NT2/D1 (cell line): Measurements from ENCODE around the gene PRKG2.
A peak's percentile ranks its signal among the peaks of the same experiment; 100 is the strongest.

Source experiments
- DNase-seq: peaks from one replicate; pipeline ENCODE4 v3.0.0-alpha.2; 2011; ENCODE audit warnings: low read depth, low spot score
- H3K27me3 ChIP-seq: 2 replicates; pipeline ENCODE4 v1.6.0; 2011; ENCODE audit warnings: mild to moderate bottlenecking; ENCODE audit not compliant: insufficient read length, insufficient read depth
- H3K36me3 ChIP-seq: 2 replicates; pipeline ENCODE4 v1.6.1; 2011; ENCODE audit warnings: mild to moderate bottlenecking, low read length, mixed read lengths; ENCODE audit not compliant: insufficient read depth, insufficient read length
- H3K4me1 ChIP-seq: 2 replicates; pipeline ENCODE4 v1.5.1; 2011; ENCODE audit not compliant: insufficient read depth, insufficient read length
- H3K4me3 ChIP-seq: 2 replicates; pipeline ENCODE4 v1.5.1; 2011; ENCODE audit warnings: low read depth; ENCODE audit not compliant: insufficient read length
- H3K9ac ChIP-seq: 2 replicates; pipeline ENCODE4 v1.6.0; 2011; ENCODE audit warnings: low read depth; ENCODE audit not compliant: insufficient read length
- H3K9me3 ChIP-seq: 2 replicates; pipeline ENCODE4 v1.5.1; 2011; ENCODE audit warnings: mild to moderate bottlenecking, low read length; ENCODE audit not compliant: insufficient read depth
- SUZ12 ChIP-seq: IDR thresholded peaks from 2 replicates; pipeline ENCODE4 v1.6.1; 2011; ENCODE audit not compliant: insufficient read length, insufficient read depth; ENCODE audit errors: extremely low read depth
- YY1 ChIP-seq: IDR thresholded peaks from 2 replicates; pipeline ENCODE4 v1.6.1; 2011; ENCODE audit not compliant: insufficient read length, insufficient read depth
- ZNF274 ChIP-seq: IDR thresholded peaks from 2 replicates; pipeline ENCODE4 v1.6.1; 2011; ENCODE audit warnings: mild to moderate bottlenecking, low read depth, low read length

PRKG2 gene, protein sequence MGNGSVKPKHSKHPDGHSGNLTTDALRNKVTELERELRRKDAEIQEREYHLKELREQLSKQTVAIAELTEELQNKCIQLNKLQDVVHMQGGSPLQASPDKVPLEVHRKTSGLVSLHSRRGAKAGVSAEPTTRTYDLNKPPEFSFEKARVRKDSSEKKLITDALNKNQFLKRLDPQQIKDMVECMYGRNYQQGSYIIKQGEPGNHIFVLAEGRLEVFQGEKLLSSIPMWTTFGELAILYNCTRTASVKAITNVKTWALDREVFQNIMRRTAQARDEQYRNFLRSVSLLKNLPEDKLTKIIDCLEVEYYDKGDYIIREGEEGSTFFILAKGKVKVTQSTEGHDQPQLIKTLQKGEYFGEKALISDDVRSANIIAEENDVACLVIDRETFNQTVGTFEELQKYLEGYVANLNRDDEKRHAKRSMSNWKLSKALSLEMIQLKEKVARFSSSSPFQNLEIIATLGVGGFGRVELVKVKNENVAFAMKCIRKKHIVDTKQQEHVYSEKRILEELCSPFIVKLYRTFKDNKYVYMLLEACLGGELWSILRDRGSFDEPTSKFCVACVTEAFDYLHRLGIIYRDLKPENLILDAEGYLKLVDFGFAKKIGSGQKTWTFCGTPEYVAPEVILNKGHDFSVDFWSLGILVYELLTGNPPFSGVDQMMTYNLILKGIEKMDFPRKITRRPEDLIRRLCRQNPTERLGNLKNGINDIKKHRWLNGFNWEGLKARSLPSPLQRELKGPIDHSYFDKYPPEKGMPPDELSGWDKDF

DNA sequence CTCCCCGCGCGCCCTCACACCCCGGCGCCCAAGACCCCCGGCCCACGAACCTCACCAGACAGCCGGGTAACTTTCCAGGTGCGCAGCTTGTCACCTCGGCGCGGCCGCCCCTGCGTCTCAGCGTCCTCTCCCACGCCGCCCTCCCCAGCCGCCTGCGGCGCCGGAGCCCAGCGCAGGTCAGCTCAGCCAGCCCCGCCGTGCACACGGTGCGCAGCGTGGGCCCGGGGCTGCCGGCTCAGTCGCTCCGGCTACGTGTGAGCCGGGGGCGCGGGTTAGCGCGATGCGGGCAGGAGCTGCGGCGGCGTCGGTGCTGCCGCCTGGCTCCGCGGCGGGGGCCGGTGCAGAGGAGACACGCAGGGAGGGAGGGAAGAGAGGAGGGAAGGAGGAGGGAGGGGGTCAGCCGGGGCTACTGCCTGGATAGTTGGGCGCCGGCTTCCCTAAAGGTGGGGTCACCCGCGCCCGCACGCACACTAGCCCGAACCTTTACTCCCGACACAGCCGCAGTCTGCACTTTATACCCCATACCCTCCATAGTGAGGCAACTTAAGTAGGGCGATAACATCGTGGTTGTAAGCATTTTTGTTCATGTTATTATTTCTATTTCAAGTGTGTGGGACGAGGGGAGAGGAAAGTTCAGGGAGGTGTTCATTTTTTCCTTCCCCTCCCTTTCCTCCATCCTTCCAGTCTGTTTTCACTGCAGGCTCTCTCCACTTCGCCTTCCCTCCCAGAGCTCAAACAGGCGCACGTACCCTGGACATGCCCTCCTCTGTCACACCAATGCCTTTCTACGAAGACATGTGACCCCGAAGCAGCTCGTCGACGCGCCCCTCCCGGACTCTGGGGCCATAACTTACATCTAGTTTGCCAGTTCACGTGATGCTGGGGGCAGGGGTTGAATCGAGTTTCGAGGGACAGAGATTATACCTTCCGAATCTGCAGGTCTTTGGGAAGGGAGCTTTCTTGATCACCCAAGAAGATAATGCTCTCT lies at the start of gene PRKG2:
TSS of gene PRKG2 (minus strand) at position 342 of the 988 bp plus-strand sequence. CDS start 10,175 bp downstream, outside the sequence.
- H3K9me3 ChIP-seq: no peaks in the 10 kb centered on the region
- H3K36me3 ChIP-seq: no peaks in the 10 kb centered on the region
- no peak for DNase-seq
- no peak for TF ChIP-seq YY1
- TF ChIP-seq ZNF274: no peak
- TF ChIP-seq SUZ12: no peak
- peak within 1 kb of the TSS; percentile 53 for H3K4me3 ChIP-seq
- H3K27me3 ChIP-seq: peaks cover 51% of the 10 kb centered on the region
- H3K9ac ChIP-seq: peak within 1 kb of the TSS; percentile 56
- peaks cover 1% of the 10 kb centered on the region for H3K4me1 ChIP-seq

DNA sequence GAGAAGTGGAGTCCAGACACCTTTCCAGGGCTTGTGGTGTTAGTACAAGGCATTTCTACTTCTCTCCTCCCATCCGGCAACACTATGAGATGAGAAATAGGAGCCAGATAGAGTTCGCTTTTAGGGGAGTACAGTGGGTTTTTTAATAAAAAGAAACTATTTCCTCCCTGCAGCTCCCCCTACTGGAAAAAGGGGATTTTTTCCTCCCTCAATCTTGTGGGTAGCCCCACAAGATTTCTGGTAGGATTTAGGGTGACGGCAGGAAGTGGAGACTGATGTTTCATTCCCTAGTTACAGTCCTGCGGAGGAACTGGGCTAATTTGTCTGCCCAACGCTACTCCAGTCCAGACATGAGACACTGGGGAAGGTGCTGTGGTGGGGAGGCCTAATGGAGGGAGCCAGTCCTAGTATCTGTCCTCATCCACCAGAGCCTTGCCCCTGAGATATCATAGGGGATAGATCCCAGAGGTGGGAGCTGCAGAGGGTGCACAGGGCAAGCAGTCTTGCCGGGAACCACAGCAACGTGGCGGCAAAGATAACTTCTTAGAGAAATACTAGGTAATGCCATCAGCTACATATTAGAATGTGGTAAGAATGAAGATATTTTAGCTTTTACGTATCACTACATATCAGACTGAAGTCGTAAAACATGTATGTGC lies 45.5 kb upstream of the PRKG2 start:
- H3K4me1 ChIP-seq: no peaks in the 10 kb centered on the region
- H3K27me3 ChIP-seq: no peaks in the 10 kb centered on the region
- H3K9me3 ChIP-seq: no peaks in the 10 kb centered on the region
- H3K4me3 ChIP-seq: no peak overlapping the region
- H3K36me3 ChIP-seq: no peaks in the 10 kb centered on the region
- TF ChIP-seq YY1: no peak
- TF ChIP-seq ZNF274: no peak
- no peak for TF ChIP-seq SUZ12
- DNase-seq: no peak
- no peak overlapping the region for H3K9ac ChIP-seq

DNA sequence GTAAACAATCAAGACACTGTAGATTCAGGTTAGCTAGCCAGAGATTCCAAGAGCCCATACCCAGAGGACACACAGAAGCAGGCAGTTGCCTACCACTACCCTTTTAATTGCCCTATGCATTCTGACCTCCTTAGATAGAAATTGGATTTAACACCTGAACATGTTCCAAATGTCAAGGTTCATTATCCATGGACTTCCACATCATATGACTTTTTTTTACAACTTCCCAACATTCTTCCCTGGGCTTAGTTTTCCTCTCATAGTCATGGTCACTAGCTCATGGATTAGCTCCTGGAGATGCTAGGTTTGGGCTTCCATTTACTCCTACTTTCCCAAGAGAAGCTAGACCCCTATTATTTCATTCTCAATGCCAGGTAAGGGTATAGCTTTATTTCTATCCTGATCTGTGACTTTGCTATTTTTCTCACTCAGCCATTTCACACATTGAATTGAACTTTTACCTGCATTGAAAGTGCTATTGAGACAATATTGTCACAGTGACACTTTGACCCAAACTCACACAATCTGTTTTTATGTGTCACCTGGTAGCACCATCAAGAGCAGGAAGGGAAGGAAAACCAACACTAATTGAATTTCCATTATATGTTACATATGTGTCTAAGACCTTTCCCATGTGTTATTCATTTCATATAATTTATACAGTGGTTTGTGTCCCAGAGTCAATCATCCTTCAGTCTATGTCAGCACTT lies 44.0 kb upstream of the PRKG2 start:
- Histone ChIP-seq H3K4me3 (no peak overlapping the region), H3K27me3 (no peaks in the 10 kb centered on the region), H3K36me3 (no peaks in the 10 kb centered on the region), H3K4me1 (no peaks in the 10 kb centered on the region), H3K9ac (no peak overlapping the region), H3K9me3 (no peaks in the 10 kb centered on the region)
- DNase-seq: no peak
- no peak for TF ChIP-seq SUZ12
- no peak for TF ChIP-seq YY1
- TF ChIP-seq ZNF274: no peak

DNA sequence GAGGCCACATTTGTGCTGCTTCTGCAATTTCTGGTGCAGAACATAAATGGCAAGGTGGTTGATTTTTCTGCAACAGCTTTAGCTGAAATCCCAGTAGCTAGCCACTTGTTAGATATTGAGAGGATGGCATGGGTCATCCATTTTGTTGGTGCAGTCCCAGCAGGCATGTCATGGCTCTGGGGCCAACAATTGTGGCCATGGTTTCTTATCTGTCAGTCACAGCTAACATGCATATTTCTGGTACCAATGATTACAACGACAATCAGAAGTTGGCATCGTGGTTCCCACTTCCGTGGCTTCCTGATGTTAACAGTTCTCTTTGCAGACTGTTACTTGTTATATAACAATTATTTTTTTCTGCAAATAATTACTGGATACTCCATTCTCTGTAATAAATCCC lies 42.8 kb upstream of the PRKG2 start:
- H3K36me3 ChIP-seq: no peaks in the 10 kb centered on the region
- H3K4me1 ChIP-seq: no peaks in the 10 kb centered on the region
- H3K9me3 ChIP-seq: no peaks in the 10 kb centered on the region
- H3K4me3 ChIP-seq: no peak overlapping the region
- H3K27me3 ChIP-seq: no peaks in the 10 kb centered on the region
- DNase-seq: no peak
- no peak for TF ChIP-seq SUZ12
- no peak for TF ChIP-seq YY1
- TF ChIP-seq ZNF274: no peak
- no peak overlapping the region for H3K9ac ChIP-seq

DNA sequence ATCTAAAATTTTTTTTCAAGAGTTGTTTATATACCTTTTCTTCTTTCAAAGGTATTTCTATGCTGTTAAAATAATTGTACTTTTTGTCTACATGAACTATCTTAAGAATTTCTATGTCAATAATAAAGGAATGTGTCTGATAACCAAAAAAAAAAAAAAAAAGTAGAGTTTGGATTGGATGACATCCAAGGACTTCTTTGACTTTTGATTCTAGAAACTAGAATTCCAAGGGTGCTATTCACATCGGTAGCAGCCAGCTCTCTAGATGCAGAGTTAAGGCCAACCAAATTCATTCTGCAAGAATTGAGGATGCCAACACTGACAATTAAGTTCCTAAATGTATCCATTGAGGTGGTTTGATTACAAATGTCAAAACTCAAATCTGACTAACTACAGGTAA lies 42.0 kb upstream of the PRKG2 start:
- DNase-seq: no peak
- no peak overlapping the region for H3K9ac ChIP-seq
- no peak overlapping the region for H3K4me3 ChIP-seq
- H3K4me1 ChIP-seq: no peaks in the 10 kb centered on the region
- no peaks in the 10 kb centered on the region for H3K36me3 ChIP-seq
- H3K9me3 ChIP-seq: no peaks in the 10 kb centered on the region
- H3K27me3 ChIP-seq: no peaks in the 10 kb centered on the region
- TF ChIP-seq SUZ12: no peak
- TF ChIP-seq YY1: no peak
- no peak for TF ChIP-seq ZNF274
